ENCODE results near the gene CST9.

- no peak for TF ChIP-seq CTCF (IDR thresholded peaks at IDR 0.05; ENCODE audit: low read length)
- TF ChIP-seq EZH2 (optimal IDR thresholded peaks at IDR 0.05; ENCODE audit: low read depth, low read length) = no peak
Observed at GRCh38 chr20:23570178-23570760, 35.4 kb downstream of the CST9 start.
